RWPE2 (cell line): Measurements from ENCODE around the gene DSCAM.
"Not testable (repeated sequence)": the region's sequence is repeated elsewhere in the genome, so short reads cannot be mapped to it uniquely, and the experiment has no call there.

Experiments
- ATAC-seq: fragments of 200-7000 bp; cut with Tn5 transposase; 3 replicates; pipeline ENCODE4 v1.9.1; 2021; ENCODE audit warnings: low read depth
- DNase-seq: peaks from one replicate; pipeline ENCODE4 v3.0.0-alpha.2; 2020; ENCODE audit warnings: low spot score
- H3K27ac ChIP-seq: fragments of 450-650 bp; 2 replicates; pipeline ENCODE4 v1.5.1; 2017; ENCODE audit warnings: mild to moderate bottlenecking; ENCODE audit not compliant: poor library complexity, severe bottlenecking
- H3K27me3 ChIP-seq: fragments of 250-450 bp; sonication (Bioruptor Pico); 2 replicates; pipeline ENCODE4 v1.5.1; 2021; ENCODE audit warnings: mild to moderate bottlenecking, moderate library complexity; ENCODE audit not compliant: insufficient read depth, poor library complexity, severe bottlenecking
- H3K36me3 ChIP-seq: fragments of 250-450 bp; sonication (Bioruptor Pico); 2 replicates; pipeline ENCODE4 v1.5.1; 2020; ENCODE audit warnings: low read depth, mild to moderate bottlenecking, moderate library complexity
- H3K4me1 ChIP-seq: fragments of 250-450 bp; sonication (Bioruptor Pico); 2 replicates; pipeline ENCODE4 v1.5.1; 2021; ENCODE audit warnings: mild to moderate bottlenecking, moderate library complexity; ENCODE audit not compliant: insufficient read depth, poor library complexity, severe bottlenecking
- H3K4me3 ChIP-seq: fragments of 250-450 bp; sonication (Bioruptor Pico); 2 replicates; pipeline ENCODE4 v1.5.1; 2021; ENCODE audit warnings: mild to moderate bottlenecking, moderate library complexity; ENCODE audit not compliant: severe bottlenecking
- H3K9me3 ChIP-seq: fragments of 250-450 bp; sonication (Bioruptor Pico); 2 replicates; pipeline ENCODE4 v1.5.1; 2021; ENCODE audit warnings: mild to moderate bottlenecking, moderate library complexity; ENCODE audit not compliant: severe bottlenecking
- CTCF ChIP-seq: fragments of 450-650 bp; IDR thresholded peaks from one replicate; pipeline ENCODE4 v1.5.1; 2017; ENCODE audit warnings: mild to moderate bottlenecking, moderate library complexity; ENCODE audit not compliant: poor library complexity, severe bottlenecking

DSCAM gene, protein sequence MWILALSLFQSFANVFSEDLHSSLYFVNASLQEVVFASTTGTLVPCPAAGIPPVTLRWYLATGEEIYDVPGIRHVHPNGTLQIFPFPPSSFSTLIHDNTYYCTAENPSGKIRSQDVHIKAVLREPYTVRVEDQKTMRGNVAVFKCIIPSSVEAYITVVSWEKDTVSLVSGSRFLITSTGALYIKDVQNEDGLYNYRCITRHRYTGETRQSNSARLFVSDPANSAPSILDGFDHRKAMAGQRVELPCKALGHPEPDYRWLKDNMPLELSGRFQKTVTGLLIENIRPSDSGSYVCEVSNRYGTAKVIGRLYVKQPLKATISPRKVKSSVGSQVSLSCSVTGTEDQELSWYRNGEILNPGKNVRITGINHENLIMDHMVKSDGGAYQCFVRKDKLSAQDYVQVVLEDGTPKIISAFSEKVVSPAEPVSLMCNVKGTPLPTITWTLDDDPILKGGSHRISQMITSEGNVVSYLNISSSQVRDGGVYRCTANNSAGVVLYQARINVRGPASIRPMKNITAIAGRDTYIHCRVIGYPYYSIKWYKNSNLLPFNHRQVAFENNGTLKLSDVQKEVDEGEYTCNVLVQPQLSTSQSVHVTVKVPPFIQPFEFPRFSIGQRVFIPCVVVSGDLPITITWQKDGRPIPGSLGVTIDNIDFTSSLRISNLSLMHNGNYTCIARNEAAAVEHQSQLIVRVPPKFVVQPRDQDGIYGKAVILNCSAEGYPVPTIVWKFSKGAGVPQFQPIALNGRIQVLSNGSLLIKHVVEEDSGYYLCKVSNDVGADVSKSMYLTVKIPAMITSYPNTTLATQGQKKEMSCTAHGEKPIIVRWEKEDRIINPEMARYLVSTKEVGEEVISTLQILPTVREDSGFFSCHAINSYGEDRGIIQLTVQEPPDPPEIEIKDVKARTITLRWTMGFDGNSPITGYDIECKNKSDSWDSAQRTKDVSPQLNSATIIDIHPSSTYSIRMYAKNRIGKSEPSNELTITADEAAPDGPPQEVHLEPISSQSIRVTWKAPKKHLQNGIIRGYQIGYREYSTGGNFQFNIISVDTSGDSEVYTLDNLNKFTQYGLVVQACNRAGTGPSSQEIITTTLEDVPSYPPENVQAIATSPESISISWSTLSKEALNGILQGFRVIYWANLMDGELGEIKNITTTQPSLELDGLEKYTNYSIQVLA (N-terminal part only)

GRCh38 chr21:40846587-40847411 is at the start of gene DSCAM:
TSS of gene DSCAM (minus strand) at chr21:40847158. CDS start at chr21:40846661, 497 bp downstream.
- no peaks in the 10 kb centered on the region for H3K36me3 ChIP-seq
- H3K27ac ChIP-seq: peak within 1 kb of the TSS; percentile 74
- peaks cover 3% of the 10 kb centered on the region for H3K27me3 ChIP-seq
- ATAC-seq (peak; percentile 40), DNase-seq (no peak)
- no peaks in the 10 kb centered on the region for H3K9me3 ChIP-seq
- H3K4me1 ChIP-seq: peaks cover 34% of the 10 kb centered on the region
- TF ChIP-seq CTCF: no peak
- peak within 1 kb of the TSS; percentile 38 for H3K4me3 ChIP-seq

DNA sequence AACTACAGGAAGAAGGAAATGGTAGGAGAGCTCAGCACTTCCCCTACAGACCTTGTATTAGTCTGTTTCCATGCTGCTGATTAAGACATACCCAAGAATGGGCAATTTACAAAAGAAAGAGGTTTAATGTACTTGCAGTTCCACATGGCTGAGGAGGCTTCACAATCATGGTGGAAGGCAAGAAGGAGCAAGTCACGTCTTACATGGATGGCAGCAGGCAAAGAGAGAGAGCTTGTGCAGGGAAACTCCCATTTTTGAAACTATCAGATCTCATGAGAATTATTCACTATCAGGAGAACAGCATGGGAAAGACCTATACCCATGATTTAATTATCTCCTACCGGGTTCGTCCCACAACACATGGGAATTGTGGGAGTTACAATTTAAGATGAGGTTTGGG is 48.7 kb upstream of the DSCAM start:
- not testable (repeated sequence) for ATAC-seq, DNase-seq, H3K9me3 ChIP-seq, H3K27ac ChIP-seq, H3K27me3 ChIP-seq, H3K4me1 ChIP-seq, H3K4me3 ChIP-seq, H3K36me3 ChIP-seq

DNA sequence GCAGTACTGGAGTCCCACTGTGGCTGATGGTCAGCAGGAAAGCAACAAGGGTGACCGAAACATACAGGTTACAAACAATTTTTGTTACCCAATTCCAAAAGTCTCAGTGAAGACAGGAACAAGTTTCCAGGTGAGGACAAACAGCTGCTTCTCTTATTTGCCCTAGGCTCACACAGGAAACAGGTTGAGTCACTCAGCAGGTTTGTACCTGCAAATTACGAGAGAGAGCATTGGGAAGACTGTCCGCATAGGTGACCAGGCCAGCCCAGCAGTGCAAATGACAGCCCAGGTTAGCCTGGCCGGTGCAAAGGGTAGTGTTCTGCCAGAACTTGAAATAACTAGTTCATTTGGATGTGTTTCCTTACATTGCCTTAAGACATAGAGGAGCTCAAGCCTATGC is 40.0 kb upstream of the DSCAM start:
- H3K36me3 ChIP-seq: no peaks in the 10 kb centered on the region
- no peaks in the 10 kb centered on the region for H3K9me3 ChIP-seq
- peak; percentile 97 for ATAC-seq
- DNase-seq: no peak
- peaks cover 17% of the 10 kb centered on the region for H3K4me1 ChIP-seq
- H3K4me3 ChIP-seq: no peak overlapping the region
- TF ChIP-seq CTCF: no peak
- H3K27ac ChIP-seq: peak overlapping the region; percentile 67
- H3K27me3 ChIP-seq: no peaks in the 10 kb centered on the region

DNA sequence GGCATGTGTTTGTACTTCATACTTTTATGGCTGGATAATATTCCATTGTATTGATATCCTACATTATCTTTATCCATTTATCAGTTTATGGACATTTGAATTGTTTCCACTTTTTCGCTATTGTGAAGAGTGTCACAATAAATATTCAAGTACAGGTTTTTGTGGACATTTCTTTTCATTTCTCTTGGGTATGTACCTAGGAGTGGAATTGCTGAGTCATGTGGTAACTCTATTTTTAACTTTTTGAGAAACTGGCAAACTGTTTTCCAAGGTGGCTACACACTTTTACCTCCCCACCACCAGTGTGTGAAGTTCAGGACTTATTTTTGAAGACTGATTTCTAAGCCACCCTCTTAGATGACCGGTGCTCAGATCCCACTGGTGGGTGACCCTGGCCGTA is 39.0 kb upstream of the DSCAM start:
- no peak for TF ChIP-seq CTCF
- DNase-seq: no peak
- no peaks in the 10 kb centered on the region for H3K27me3 ChIP-seq
- H3K4me1 ChIP-seq: peaks cover 17% of the 10 kb centered on the region
- no peaks in the 10 kb centered on the region for H3K9me3 ChIP-seq
- no peaks in the 10 kb centered on the region for H3K36me3 ChIP-seq
- H3K27ac ChIP-seq: peak overlapping the region; percentile 67
- H3K4me3 ChIP-seq: no peak overlapping the region
- no peak for ATAC-seq
